A673 (cell line): ENCODE measurements around the gene HACD2. TPM values are rescaled to one million over a fixed set of nuclear protein-coding genes. Genes with fewer than 3 reads are reported as not detected.
A peak's percentile ranks its signal among the peaks of the same experiment; 100 is the strongest.

Source experiments
- BruUV-seq: library from RNA; stranded (reverse); fragments of 400-500 nt; replicated peaks from 2 replicates; lab custom pipeline; 2021; lab: Mats Ljungman, UMichigan
- CTCF ChIA-PET: fragments of 300-600 bp; sonication (Branson Sonifier 250); formaldehyde crosslinking; loops from one replicate; lab custom pipeline; 2022; ENCODE audit warnings: antibody characterized with exemption; lab: Charles Lee
- POLR2A ChIA-PET: fragments of 300-600 bp; sonication (Branson Sonifier 250); formaldehyde crosslinking; loops from one replicate; lab custom pipeline; 2022; ENCODE audit warnings: antibody characterized with exemption; ENCODE audit not compliant: low non-redundant PET; lab: Charles Lee
- DNase-seq: peaks from one replicate; pipeline ENCODE4 v3.0.0-alpha.2; 2015; ENCODE audit warnings: low spot score
- H3K27ac ChIP-seq: fragments of 200-600 bp; sonication (generic); 2 replicates; pipeline ENCODE4 v1.5.1; 2016; ENCODE audit warnings: mixed run types, low read depth, mild to moderate bottlenecking, mixed read lengths, antibody characterized with exemption, low read length; ENCODE audit not compliant: poor library complexity, severe bottlenecking
- H3K27me3 ChIP-seq: fragments of 200-600 bp; sonication (generic); replicated peaks from 2 replicates; pipeline ENCODE4 v1.6.1; 2017; ENCODE audit warnings: mixed run types, low read depth, mild to moderate bottlenecking, mixed read lengths, antibody characterized with exemption, low read length; ENCODE audit not compliant: insufficient read depth, poor library complexity
- H3K36me3 ChIP-seq: fragments of 200-600 bp; sonication (generic); 2 replicates; pipeline ENCODE4 v1.6.1; 2016; ENCODE audit warnings: mixed run types, mild to moderate bottlenecking, mixed read lengths, antibody characterized with exemption, low read length; ENCODE audit not compliant: insufficient read depth, poor library complexity, severe bottlenecking
- H3K4me1 ChIP-seq: fragments of 200-600 bp; sonication (generic); 2 replicates; pipeline ENCODE4 v1.6.1; 2017; ENCODE audit warnings: mixed run types, mild to moderate bottlenecking, mixed read lengths, antibody characterized with exemption, low read length; ENCODE audit not compliant: insufficient read depth, poor library complexity, severe bottlenecking
- H3K4me3 ChIP-seq: fragments of 200-600 bp; sonication (generic); 2 replicates; pipeline ENCODE4 v1.5.1; 2016; ENCODE audit warnings: low read depth, mixed run types, mild to moderate bottlenecking, mixed read lengths, low read length; ENCODE audit not compliant: poor library complexity, severe bottlenecking
- H3K9me3 ChIP-seq: fragments of 200-600 bp; sonication (generic); 2 replicates; pipeline ENCODE4 v1.6.1; 2016; ENCODE audit warnings: mixed run types, low read depth, mild to moderate bottlenecking, mixed read lengths, antibody characterized with exemption, low read length; ENCODE audit not compliant: poor library complexity, severe bottlenecking
- CTCF ChIP-seq: fragments of 300-800, 200-600 bp; sonication (generic); conservative IDR thresholded peaks from 2 replicates; pipeline ENCODE4 v1.5.1; 2017; ENCODE audit warnings: low read depth, mild to moderate bottlenecking, antibody characterized with exemption, low read length, moderate library complexity, mixed read lengths
- EZH2 ChIP-seq: fragments of 200-600 bp; sonication (generic); IDR thresholded peaks from 2 replicates; pipeline ENCODE4 v1.6.1; 2017; ENCODE audit warnings: borderline replicate concordance, low read depth, mild to moderate bottlenecking, mixed read lengths, antibody characterized with exemption, low read length; ENCODE audit not compliant: poor library complexity, severe bottlenecking
- intact Hi-C: fragments of 100-400 bp; cut with micrococcal nuclease; formaldehyde crosslinking; loops from one replicate; pipeline ENCODE4 v1.10.0; 2022; ENCODE audit not compliant: unreplicated experiment
- total RNA-seq: library from RNA; stranded (reverse); gene quantifications from 2 replicates; pipeline ENCODE4 v1.2.3, GENCODE V29; 2021

HACD2 gene
- total RNA-seq, 1 experiment from 2014 or later = 49.3 TPM

- CTCF ChIA-PET = no interaction called here
- H3K4me1 ChIP-seq = no peaks in the 10 kb centered on the region
- DNase-seq = no peak
- no peak overlapping the region for H3K4me3 ChIP-seq
- no peaks in the 10 kb centered on the region for H3K27me3 ChIP-seq
- H3K36me3 ChIP-seq = no peaks in the 10 kb centered on the region
- POLR2A ChIA-PET = no interaction called here
- no peak for TF ChIP-seq EZH2
- TF ChIP-seq CTCF = no peak
- H3K27ac ChIP-seq = no peak overlapping the region
- BruUV-seq = no TSS peak
- H3K9me3 ChIP-seq = no peaks in the 10 kb centered on the region
- intact Hi-C loops = no loop called here
Observed at GRCh38 chr3:123540285-123540684, 44.6 kb downstream of the HACD2 start.

- ChIA-PET CTCF (no interaction called here), POLR2A (no interaction called here)
- H3K4me3 ChIP-seq = no peak overlapping the region
- H3K27ac ChIP-seq = no peak overlapping the region
- H3K4me1 ChIP-seq = no peaks in the 10 kb centered on the region
- no peaks in the 10 kb centered on the region for H3K27me3 ChIP-seq
- no TSS peak for BruUV-seq
- H3K9me3 ChIP-seq = no peaks in the 10 kb centered on the region
- DNase-seq = no peak
- no peak for TF ChIP-seq CTCF
- TF ChIP-seq EZH2 = no peak
- H3K36me3 ChIP-seq = no peaks in the 10 kb centered on the region
- intact Hi-C loops = no loop called here
Observed at GRCh38 chr3:123536153-123536895, 48.5 kb downstream of the HACD2 start.

- no TSS peak for BruUV-seq
- no peak overlapping the region for H3K27ac ChIP-seq
- H3K4me1 ChIP-seq = no peaks in the 10 kb centered on the region
- DNase-seq = peak; percentile 54
- H3K27me3 ChIP-seq = no peaks in the 10 kb centered on the region
- POLR2A ChIA-PET = no interaction called here
- CTCF ChIA-PET = no interaction called here
- no peak overlapping the region for H3K4me3 ChIP-seq
- no peaks in the 10 kb centered on the region for H3K9me3 ChIP-seq
- intact Hi-C loops = no loop called here
- TF ChIP-seq CTCF = no peak
- no peak for TF ChIP-seq EZH2
- no peaks in the 10 kb centered on the region for H3K36me3 ChIP-seq
Observed at GRCh38 chr3:123535580-123535979, 49.3 kb downstream of the HACD2 start.
